NOMO-1 treated with DMSO at 0.1 percent for 48 hours (cell line): ENCODE data around the gene UBE2I.
"Not testable (repeated sequence)": the region's sequence is repeated elsewhere in the genome, so short reads cannot be mapped to it uniquely, and the experiment has no call there.

Source experiments
- DNase-seq: peaks from one replicate; lab custom pipeline; 2025; ENCODE audit not compliant: unreplicated experiment; lab: John Stamatoyannopoulos, UW

Gene UBE2I

GRCh38 chr16:1292208-1292607 lies 17.2 kb upstream of the UBE2I start:
- not testable (repeated sequence) for DNase-seq

GRCh38 chr16:1292808-1293207 lies 16.6 kb upstream of the UBE2I start:
- not testable (repeated sequence) for DNase-seq

DNA sequence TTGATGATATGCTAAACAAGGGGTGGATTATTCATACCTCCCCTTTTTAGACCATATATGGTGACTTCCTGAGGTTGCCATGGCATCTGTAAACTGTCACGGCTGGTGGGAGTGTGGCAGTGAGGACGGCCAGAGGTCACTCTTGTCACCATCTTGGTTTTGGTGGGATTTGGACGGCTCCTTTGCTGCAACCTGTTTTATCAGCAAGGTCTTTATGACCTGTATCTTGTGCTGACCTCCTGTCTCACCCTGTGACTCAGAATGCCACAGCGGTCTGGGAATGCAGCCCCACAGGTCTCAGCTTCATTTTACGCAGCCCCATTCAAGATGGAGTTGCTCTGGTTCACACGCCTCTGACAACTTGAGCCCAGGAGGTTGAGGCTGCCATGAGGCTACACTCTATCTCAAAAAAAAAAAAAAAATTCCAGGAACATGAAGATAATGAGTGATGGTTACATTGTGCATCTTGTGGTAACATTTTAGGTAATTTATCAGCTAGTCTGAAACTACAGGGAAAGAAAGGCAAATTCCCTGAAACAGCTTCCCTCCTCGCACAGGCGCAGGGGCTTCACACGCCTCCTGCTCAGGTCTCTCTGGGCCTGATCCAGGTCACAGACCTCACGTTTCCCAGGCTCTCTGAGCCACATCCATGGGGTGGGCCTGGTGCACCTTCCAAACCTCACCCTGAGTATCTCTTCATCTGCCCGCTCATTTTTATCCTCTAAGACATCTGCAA lies 15.3 kb upstream of the UBE2I start:
- DNase-seq = no peak

GRCh38 chr16:1295465-1295864 lies 14.0 kb upstream of the UBE2I start:
- DNase-seq = no peak

- not testable (repeated sequence) for DNase-seq
Observed at GRCh38 chr16:1296688-1297017, 12.8 kb upstream of the UBE2I start.

- DNase-seq = no peak
Observed at GRCh38 chr16:1297018-1297696, 12.3 kb upstream of the UBE2I start.

GRCh38 chr16:1298406-1298805 lies 11.0 kb upstream of the UBE2I start:
- DNase-seq = no peak

- DNase-seq = no peak
Observed at GRCh38 chr16:1299012-1299867, 10.2 kb upstream of the UBE2I start.

- no peak for DNase-seq
Observed at GRCh38 chr16:1299868-1300203, 9.6 kb upstream of the UBE2I start.

- peak; percentile 45 for DNase-seq
Observed at GRCh38 chr16:1300664-1301476, 8.6 kb upstream of the UBE2I start.

GRCh38 chr16:1301562-1301961 lies 7.9 kb upstream of the UBE2I start:
- no peak for DNase-seq

GRCh38 chr16:1305823-1306222 lies 3.6 kb upstream of the UBE2I start:
- DNase-seq = no peak

- DNase-seq = no peak
Observed at GRCh38 chr16:1306334-1306733, 3.1 kb upstream of the UBE2I start.

DNA sequence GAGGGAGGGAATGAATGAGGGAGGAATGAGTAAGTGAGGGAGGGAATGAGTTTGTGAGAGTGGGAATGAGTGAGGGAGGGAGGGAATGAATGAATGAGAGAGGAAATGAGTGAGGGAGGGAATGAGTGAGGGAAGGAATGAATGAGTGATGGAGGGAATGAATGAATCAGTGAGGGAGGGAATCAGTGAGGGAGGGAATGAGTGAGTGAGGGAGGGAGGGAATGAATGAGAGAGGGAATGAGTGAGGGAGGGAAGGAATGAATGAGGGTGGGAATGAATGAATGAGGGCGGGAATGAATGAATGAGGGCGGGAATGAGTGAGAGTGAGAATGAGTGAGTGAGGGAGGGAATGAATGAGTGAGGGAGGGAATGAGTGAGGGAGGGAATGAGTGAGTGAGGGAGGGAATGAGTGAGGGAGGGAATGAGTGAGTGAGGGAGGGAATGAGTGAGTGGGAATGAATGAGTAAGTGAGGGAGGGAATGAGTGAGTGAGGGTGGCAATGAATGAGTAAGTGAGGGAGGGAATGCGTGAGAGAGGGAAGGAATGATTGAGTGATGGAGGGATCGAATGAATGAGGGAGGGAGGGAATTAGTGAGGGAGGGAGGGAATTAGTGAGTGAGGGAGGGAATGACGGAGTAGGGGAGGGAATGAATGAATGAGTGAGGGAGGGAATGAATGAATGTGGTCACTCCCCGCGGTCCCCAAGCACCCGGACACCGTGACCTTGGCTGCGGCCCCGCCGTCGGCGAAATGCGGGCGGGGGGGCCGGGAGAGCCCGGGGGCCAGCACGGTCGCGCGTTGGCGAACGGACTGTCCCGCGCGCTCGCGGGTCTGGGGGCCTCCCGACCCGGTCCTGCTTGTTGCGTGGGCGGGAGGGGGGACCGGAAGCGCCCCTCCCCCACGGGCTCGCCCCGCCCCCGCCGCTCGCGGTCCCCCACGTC lies 1.1 kb upstream of the UBE2I start:
- peak; percentile 63 for DNase-seq

GRCh38 chr16:1309888-1310831 lies 724 bp downstream of the UBE2I start:
- peak; percentile 39 for DNase-seq

GRCh38 chr16:1310832-1311200 lies 1.4 kb downstream of the UBE2I start:
- DNase-seq = peak; percentile 18

DNA sequence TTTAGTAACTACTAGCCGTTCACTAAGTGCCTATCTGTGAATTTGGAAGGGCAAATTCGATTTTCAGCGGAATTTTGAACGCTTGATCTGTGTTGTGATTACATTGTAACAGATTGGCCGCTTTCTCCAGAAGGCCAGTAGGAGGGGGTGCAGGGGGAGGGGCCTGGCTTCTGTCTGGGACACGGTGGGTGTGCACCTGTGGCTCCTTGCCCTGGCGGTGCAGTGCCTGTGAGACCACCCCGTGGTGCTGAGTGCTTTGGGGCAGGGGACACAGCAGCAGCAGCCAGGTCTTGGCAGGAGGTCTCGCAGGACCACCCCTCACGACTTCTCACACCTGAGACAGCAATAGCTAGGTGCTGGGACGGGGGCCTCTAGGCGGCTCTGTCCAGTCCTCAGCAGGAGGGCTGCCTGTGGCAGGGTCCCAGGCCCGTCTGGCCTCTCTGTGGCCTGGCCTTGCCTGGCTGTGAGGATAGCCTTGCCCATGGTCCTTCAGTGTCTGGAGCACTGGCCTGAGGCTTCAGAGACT lies 1.8 kb downstream of the UBE2I start:
- no peak for DNase-seq

GRCh38 chr16:1311738-1312466 lies 2.5 kb downstream of the UBE2I start:
- DNase-seq = no peak
